ENCODE measurements around the gene RAB12.

DNA sequence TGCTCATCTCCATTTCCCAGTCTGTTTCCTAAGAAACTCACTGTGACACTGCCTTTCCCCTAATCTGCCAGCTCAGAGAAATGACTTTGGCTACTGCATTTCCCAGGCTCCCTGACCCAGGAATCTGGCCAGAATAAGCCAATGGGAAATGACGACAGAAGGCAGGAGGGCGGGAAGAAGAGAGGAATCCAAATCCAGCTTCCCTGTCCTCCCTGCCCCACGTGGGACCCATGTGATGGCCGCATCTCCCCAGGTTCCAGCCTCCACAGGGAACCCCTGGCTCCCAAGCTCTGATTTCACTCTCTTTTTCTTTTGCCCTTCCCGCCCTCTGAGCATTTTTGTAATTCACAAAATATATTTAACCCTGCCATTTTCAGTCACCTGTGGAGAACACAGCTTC lies 37.8 kb upstream of the RAB12 start:
- TF ChIP-seq, protein P1, sequence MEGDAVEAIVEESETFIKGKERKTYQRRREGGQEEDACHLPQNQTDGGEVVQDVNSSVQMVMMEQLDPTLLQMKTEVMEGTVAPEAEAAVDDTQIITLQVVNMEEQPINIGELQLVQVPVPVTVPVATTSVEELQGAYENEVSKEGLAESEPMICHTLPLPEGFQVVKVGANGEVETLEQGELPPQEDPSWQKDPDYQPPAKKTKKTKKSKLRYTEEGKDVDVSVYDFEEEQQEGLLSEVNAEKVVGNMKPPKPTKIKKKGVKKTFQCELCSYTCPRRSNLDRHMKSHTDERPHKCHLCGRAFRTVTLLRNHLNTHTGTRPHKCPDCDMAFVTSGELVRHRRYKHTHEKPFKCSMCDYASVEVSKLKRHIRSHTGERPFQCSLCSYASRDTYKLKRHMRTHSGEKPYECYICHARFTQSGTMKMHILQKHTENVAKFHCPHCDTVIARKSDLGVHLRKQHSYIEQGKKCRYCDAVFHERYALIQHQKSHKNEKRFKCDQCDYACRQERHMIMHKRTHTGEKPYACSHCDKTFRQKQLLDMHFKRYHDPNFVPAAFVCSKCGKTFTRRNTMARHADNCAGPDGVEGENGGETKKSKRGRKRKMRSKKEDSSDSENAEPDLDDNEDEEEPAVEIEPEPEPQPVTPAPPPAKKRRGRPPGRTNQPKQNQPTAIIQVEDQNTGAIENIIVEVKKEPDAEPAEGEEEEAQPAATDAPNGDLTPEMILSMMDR (conservative IDR thresholded peaks at IDR 0.05 in 1 of 2, IDR thresholded peaks at IDR 0.05 in 1 of 2; ENCODE audit: low read depth in 1 of 2, low read length in 2 of 2) = no peak
- no peak for TF ChIP-seq EZH2 (IDR thresholded peaks at IDR 0.05; ENCODE audit: low read length, missing control alignments)

Data from fibroblast of lung (primary cell).